K562 (cell line): ENCODE data around the gene SIRT3. TPM values are rescaled to one million over a fixed set of nuclear protein-coding genes. Genes with fewer than 3 reads are reported as not detected.

Experiments used
- BCOR ChIP-seq: fragments of 450-650 bp; IDR thresholded peaks from 2 replicates; pipeline ENCODE4 v1.6.1; 2016
- BMI1 ChIP-seq: fragments of 150-350 bp; IDR thresholded peaks from 2 replicates; pipeline ENCODE4 v1.6.1; 2014; ENCODE audit warnings: low read length
- CHCHD3 ChIP-seq: fragments of 250-450 bp; sonication (Bioruptor Pico); IDR thresholded peaks from 2 replicates; pipeline ENCODE4 v2.1.2; 2022; ENCODE audit warnings: mild to moderate bottlenecking
- FOXK1 ChIP-seq: sonication (generic); formaldehyde crosslinking; IDR thresholded peaks from 2 replicates; pipeline ENCODE4 v1.8.0; 2022; ENCODE audit warnings: missing genetic modification reagents, mild to moderate bottlenecking, borderline replicate concordance
- HES1 ChIP-seq: fragments of 450-650 bp; IDR thresholded peaks from 2 replicates; pipeline ENCODE4 v1.6.1; 2016; ENCODE audit warnings: low read depth, mild to moderate bottlenecking, moderate library complexity
- IFI16 ChIP-seq: fragments of 250-450 bp; sonication (Bioruptor Pico); IDR thresholded peaks from 2 replicates; pipeline ENCODE4 v2.1.2; 2022; ENCODE audit warnings: mild to moderate bottlenecking, inconsistent platforms
- KAT7 ChIP-seq: sonication (generic); formaldehyde crosslinking; IDR thresholded peaks from 2 replicates; pipeline ENCODE4 v1.8.0; 2022; ENCODE audit warnings: missing genetic modification reagents, mild to moderate bottlenecking, borderline replicate concordance
- KHSRP ChIP-seq: fragments of 450-650 bp; IDR thresholded peaks from 2 replicates; pipeline ENCODE4 v1.6.1; 2017
- KLF10 ChIP-seq: fragments of 250-450 bp; sonication (Bioruptor Pico); IDR thresholded peaks from 2 replicates; pipeline ENCODE4 v1.6.1; 2021; ENCODE audit warnings: matching md5 sums
- NCOA6 ChIP-seq: fragments of 450-650 bp; IDR thresholded peaks from 2 replicates; pipeline ENCODE4 v1.6.1; 2017; ENCODE audit warnings: mild to moderate bottlenecking
- PTBP1 ChIP-seq: fragments of 200-400 bp; formaldehyde crosslinking; IDR thresholded peaks from 2 replicates; pipeline ENCODE4 v1.6.1; 2017; ENCODE audit warnings: low read depth, low read length
- XRCC3 ChIP-seq: fragments of 450-650 bp; IDR thresholded peaks from 2 replicates; pipeline ENCODE4 v1.6.1; 2017; ENCODE audit warnings: mild to moderate bottlenecking, moderate library complexity
- ZC3H4 ChIP-seq: sonication (generic); formaldehyde crosslinking; IDR thresholded peaks from 2 replicates; pipeline ENCODE4 v1.9.0; 2021; ENCODE audit warnings: missing genetic modification reagents, borderline replicate concordance
- ZNF41 ChIP-seq: fragments of 250-450 bp; sonication (Bioruptor Pico); conservative IDR thresholded peaks from 2 replicates; pipeline ENCODE4 v1.4.0; 2020; ENCODE audit warnings: mild to moderate bottlenecking
- polyA plus RNA-seq, 8 experiments: library from polyadenylated mRNA; depleted of rRNA in 4 of 8; stranded (reverse) in 5 of 8; unstranded in 3 of 8; fragments of >200 nt; fragmentation: Nextera tagmentation in 2 of 8; fragmentation: Illumina TruSeq in 1 of 8; extraction: Ambion mirVana in 2 of 8; extraction: Trizol in 1 of 8; gene quantifications; 2 replicates each; pipeline versions ENCODE4 v1.2.1 to v1.2.3, GENCODE V29; 2011 to 2014; ENCODE audit warnings: inconsistent platforms in 1 of 8, missing spikeins in 1 of 8
- total RNA-seq, 7 experiments: library from RNA; depleted of rRNA in 6 of 7; stranded (reverse); fragments of >200 nt in 6 of 7; fragmentation: Illumina TruSeq in 2 of 7; extraction: Trizol in 2 of 7; gene quantifications; 2 replicates each; pipeline versions ENCODE4 v1.2.1 to v1.2.3, GENCODE V29; 2011 to 2021; ENCODE audit warnings: low replicate concordance in 1 of 7
- TF ChIP-seq, protein P1 (sequence below): sonication (generic); formaldehyde crosslinking; IDR thresholded peaks from 2 replicates; pipeline ENCODE4 v1.8.1; 2023; ENCODE audit warnings: mild to moderate bottlenecking, missing genetic modification reagents
- TF ChIP-seq, protein P2 (sequence below), 2 experiments: fragments of 450-650 bp in 1 of 2; sonication (generic) in 1 of 2; formaldehyde crosslinking; conservative IDR thresholded peaks; 2 replicates each; pipeline versions ENCODE4 v1.4.0 to v1.8.1; 2020 to 2022; ENCODE audit warnings: mild to moderate bottlenecking in 1 of 2, missing genetic modification reagents in 1 of 2
- TF ChIP-seq, protein P3 (sequence below): fragments of 450-650 bp; formaldehyde crosslinking; IDR thresholded peaks from 2 replicates; pipeline ENCODE4 v1.4.0; 2022; ENCODE audit warnings: missing genetic modification characterization
- TF ChIP-seq, protein P4 (sequence below): fragments of 450-650 bp; IDR thresholded peaks from 2 replicates; pipeline ENCODE4 v1.6.1; 2018; ENCODE audit warnings: mild to moderate bottlenecking, low read depth; ENCODE audit not compliant: partially characterized antibody
- TF ChIP-seq, protein P5 (sequence below): IDR thresholded peaks from 2 replicates; pipeline ENCODE4 v1.6.1; 2012; ENCODE audit warnings: low read depth, low read length, improper control_type of control experiment, borderline replicate concordance

The SIRT3 gene
- total and polyA plus RNA-seq, 9 of the 15 experiments (the other 6 are each of a cell fraction or from before 2014, with no cell fraction given) = 1.9 to 27.5 (median 14.5) TPM

- TF ChIP-seq, protein P1, sequence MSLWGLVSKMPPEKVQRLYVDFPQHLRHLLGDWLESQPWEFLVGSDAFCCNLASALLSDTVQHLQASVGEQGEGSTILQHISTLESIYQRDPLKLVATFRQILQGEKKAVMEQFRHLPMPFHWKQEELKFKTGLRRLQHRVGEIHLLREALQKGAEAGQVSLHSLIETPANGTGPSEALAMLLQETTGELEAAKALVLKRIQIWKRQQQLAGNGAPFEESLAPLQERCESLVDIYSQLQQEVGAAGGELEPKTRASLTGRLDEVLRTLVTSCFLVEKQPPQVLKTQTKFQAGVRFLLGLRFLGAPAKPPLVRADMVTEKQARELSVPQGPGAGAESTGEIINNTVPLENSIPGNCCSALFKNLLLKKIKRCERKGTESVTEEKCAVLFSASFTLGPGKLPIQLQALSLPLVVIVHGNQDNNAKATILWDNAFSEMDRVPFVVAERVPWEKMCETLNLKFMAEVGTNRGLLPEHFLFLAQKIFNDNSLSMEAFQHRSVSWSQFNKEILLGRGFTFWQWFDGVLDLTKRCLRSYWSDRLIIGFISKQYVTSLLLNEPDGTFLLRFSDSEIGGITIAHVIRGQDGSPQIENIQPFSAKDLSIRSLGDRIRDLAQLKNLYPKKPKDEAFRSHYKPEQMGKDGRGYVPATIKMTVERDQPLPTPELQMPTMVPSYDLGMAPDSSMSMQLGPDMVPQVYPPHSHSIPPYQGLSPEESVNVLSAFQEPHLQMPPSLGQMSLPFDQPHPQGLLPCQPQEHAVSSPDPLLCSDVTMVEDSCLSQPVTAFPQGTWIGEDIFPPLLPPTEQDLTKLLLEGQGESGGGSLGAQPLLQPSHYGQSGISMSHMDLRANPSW (CRISPR knock-in tag) = no peak
- TF ChIP-seq KLF10 = no peak
- TF ChIP-seq CHCHD3 (CRISPR knock-in tag) = no peak
- peak; percentile 84; the same call in 1 of the 2 replicates for TF ChIP-seq KAT7 (CRISPR knock-in tag)
- TF ChIP-seq PTBP1 = no peak
- TF ChIP-seq IFI16 (CRISPR knock-in tag) = no peak
- TF ChIP-seq NCOA6 = no peak
- TF ChIP-seq HES1 = no peak
- TF ChIP-seq, protein P2, sequence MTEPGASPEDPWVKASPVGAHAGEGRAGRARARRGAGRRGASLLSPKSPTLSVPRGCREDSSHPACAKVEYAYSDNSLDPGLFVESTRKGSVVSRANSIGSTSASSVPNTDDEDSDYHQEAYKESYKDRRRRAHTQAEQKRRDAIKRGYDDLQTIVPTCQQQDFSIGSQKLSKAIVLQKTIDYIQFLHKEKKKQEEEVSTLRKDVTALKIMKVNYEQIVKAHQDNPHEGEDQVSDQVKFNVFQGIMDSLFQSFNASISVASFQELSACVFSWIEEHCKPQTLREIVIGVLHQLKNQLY (CRISPR knock-in tag; conservative IDR thresholded peaks at IDR 0.05) = no peak
- TF ChIP-seq ZC3H4 (CRISPR knock-in tag) = no peak; the same call in 1 of the 2 replicates
- TF ChIP-seq, protein P3, sequence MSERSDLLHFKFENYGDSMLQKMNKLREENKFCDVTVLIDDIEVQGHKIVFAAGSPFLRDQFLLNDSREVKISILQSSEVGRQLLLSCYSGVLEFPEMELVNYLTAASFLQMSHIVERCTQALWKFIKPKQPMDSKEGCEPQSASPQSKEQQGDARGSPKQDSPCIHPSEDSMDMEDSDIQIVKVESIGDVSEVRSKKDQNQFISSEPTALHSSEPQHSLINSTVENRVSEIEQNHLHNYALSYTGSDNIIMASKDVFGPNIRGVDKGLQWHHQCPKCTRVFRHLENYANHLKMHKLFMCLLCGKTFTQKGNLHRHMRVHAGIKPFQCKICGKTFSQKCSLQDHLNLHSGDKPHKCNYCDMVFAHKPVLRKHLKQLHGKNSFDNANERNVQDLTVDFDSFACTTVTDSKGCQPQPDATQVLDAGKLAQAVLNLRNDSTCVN (CRISPR knock-in tag) = no peak
- no peak for TF ChIP-seq ZNF41 (CRISPR knock-in tag)
- TF ChIP-seq FOXK1 = no peak
- TF ChIP-seq, protein P4, sequence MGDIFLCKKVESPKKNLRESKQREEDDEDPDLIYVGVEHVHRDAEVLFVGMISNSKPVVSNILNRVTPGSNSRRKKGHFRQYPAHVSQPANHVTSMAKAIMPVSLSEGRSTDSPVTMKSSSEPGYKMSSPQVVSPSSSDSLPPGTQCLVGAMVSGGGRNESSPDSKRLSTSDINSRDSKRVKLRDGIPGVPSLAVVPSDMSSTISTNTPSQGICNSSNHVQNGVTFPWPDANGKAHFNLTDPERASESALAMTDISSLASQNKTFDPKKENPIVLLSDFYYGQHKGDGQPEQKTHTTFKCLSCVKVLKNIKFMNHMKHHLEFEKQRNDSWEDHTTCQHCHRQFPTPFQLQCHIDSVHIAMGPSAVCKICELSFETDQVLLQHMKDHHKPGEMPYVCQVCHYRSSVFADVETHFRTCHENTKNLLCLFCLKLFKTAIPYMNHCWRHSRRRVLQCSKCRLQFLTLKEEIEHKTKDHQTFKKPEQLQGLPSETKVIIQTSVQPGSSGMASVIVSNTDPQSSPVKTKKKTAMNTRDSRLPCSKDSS = no peak
- TF ChIP-seq, protein P5, sequence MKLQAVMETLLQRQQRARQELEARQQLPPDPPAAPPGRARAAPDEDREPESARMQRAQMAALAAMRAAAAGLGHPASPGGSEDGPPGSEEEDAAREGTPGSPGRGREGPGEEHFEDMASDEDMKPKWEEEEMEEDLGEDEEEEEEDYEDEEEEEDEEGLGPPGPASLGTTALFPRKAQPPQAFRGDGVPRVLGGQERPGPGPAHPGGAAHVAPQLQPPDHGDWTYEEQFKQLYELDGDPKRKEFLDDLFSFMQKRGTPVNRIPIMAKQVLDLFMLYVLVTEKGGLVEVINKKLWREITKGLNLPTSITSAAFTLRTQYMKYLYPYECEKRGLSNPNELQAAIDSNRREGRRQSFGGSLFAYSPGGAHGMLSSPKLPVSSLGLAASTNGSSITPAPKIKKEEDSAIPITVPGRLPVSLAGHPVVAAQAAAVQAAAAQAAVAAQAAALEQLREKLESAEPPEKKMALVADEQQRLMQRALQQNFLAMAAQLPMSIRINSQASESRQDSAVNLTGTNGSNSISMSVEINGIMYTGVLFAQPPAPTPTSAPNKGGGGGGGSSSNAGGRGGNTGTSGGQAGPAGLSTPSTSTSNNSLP = no peak
- TF ChIP-seq XRCC3 = no peak
- no peak for TF ChIP-seq BMI1
- TF ChIP-seq KHSRP = no peak
- TF ChIP-seq BCOR = no peak
Observed at GRCh38 chr11:236774-237767, 929 bp upstream of the SIRT3 start, which contains the start of gene PSMD13 (continued).
